ENCODE results near the gene CCN5.
"Not testable (repeated sequence)": the region's sequence is repeated elsewhere in the genome, so short reads cannot be mapped to it uniquely, and the experiment has no call there.

Gene CCN5

GRCh38 chr20:44759595-44759994, 44.4 kb downstream of the CCN5 start:
- DNase-seq (ENCODE audit: low spot score): no peak

- no peak for DNase-seq (ENCODE audit: low spot score)
These were observed 46.3 kb downstream of the CCN5 start for GRCh38 chr20:44761423-44761822.

- DNase-seq (ENCODE audit: low spot score): no peak
These were observed 47.4 kb downstream of the CCN5 start for GRCh38 chr20:44762466-44763140.

- not testable (repeated sequence) for DNase-seq (ENCODE audit: low spot score)
These were observed 48.6 kb downstream of the CCN5 start for GRCh38 chr20:44763798-44764197.

- DNase-seq (ENCODE audit: low spot score): no peak
These were observed 49.9 kb downstream of the CCN5 start for GRCh38 chr20:44765091-44765490.

GRCh38 chr20:44765701-44766347, 50.7 kb downstream of the CCN5 start:
- DNase-seq (ENCODE audit: low spot score): peak; percentile 22

GRCh38 chr20:44768256-44768655, 53.1 kb downstream of the CCN5 start:
- DNase-seq (ENCODE audit: low spot score): no peak

GRCh38 chr20:44768854-44769480, 53.8 kb downstream of the CCN5 start:
- no peak for DNase-seq (ENCODE audit: low spot score)

GRCh38 chr20:44769481-44769863, 54.3 kb downstream of the CCN5 start:
- no peak for DNase-seq (ENCODE audit: low spot score)

- no peak for DNase-seq (ENCODE audit: low spot score)
These were observed 55.5 kb downstream of the CCN5 start for GRCh38 chr20:44770484-44771171.

- DNase-seq (ENCODE audit: low spot score): no peak
These were observed 56.0 kb downstream of the CCN5 start for GRCh38 chr20:44771172-44771535.

- no peak for DNase-seq (ENCODE audit: low spot score)
These were observed 57.5 kb downstream of the CCN5 start for GRCh38 chr20:44772636-44773035.

GRCh38 chr20:44773070-44773829, 58.1 kb downstream of the CCN5 start:
- peak; percentile 41 for DNase-seq (ENCODE audit: low spot score)

- DNase-seq (ENCODE audit: low spot score): no peak
These were observed 61.8 kb downstream of the CCN5 start for GRCh38 chr20:44776980-44777379.

Measured in Ammon's horn (tissue), 1 donor.